ENCODE results near the gene OPN5. TPM values are rescaled to one million over a fixed set of nuclear protein-coding genes. Genes with fewer than 3 reads are reported as not detected.
A peak's percentile ranks its signal among the peaks of the same experiment; 100 is the strongest.

Gene OPN5
- total RNA-seq (under 1 TPM in 6 of 9 donors, not detected in 3; 0.23 to 0.89 (median 0.45) TPM), polyA plus RNA-seq (under 1 TPM; 0.11 to 0.53 TPM)
- long read RNA-seq, donor 1, partial matches to known transcripts, result 1 of 1 reads
- long read RNA-seq, donor 1, other reads (novel, unspliced or antisense), result 0 of 1 reads
- long read RNA-seq, donor 2, result 0 reads
- long read RNA-seq, donor 3, partial matches to known transcripts, result 1 of 1 reads
- long read RNA-seq, donor 3, other reads (novel, unspliced or antisense), result 0 of 1 reads

- intact Hi-C loops (cut with DNase I), result loop anchor here in 9 of 10 donors (2.0 to 10.0 kb wide), 8 partner anchors 147 to 1633 kb away; no protein-coding TSS in a partner anchor
These were observed at the start of gene OPN5 for GRCh38 chr6:47781732-47782131. TSS of gene OPN5 (plus strand) at chr6:47782032. CDS start at chr6:47782067, 35 bp downstream.

GRCh38 chr6:47733879-47734558 lies 47.8 kb upstream of the OPN5 start:
- no peak for DNase-seq

More at GRCh38 chr6:47781732-47782131, at the start of gene OPN5:
- no peak for TF ChIP-seq POLR2A (IDR thresholded peaks at IDR 0.05)
- TF ChIP-seq CTCF (IDR thresholded peaks at IDR 0.05), result no peak
- H3K9me3 ChIP-seq, result no peaks in the 10 kb centered on the region
- 82 to 91% (median 87%) methylated on average over 8 of the region's 8 CpGs for WGBS, 4 donors
- H3K36me3 ChIP-seq, result no peaks in the 10 kb centered on the region
- H3K4me3 ChIP-seq, result no peak within 1 kb of the TSS
- no peak within 1 kb of the TSS for H3K27ac ChIP-seq
- DNase-seq (no peak), ATAC-seq (no peak)
- H3K4me1 ChIP-seq, result peaks cover 0 to 7% (median 3%) of the 10 kb centered on the region in 12 donors
- H3K27me3 ChIP-seq, result no peaks in the 10 kb centered on the region

GRCh38 chr6:47734831-47735481 lies 46.9 kb upstream of the OPN5 start:
- peaks cover 0 to 9% (median 2%) of the 10 kb centered on the region in 12 donors for H3K4me1 ChIP-seq
- ATAC-seq (no peak), DNase-seq (no peak)
- intact Hi-C loops (cut with DNase I), result loop anchor here in 9 of 10 donors (1.0 to 5.0 kb wide), 6 partner anchors 102 to 323 kb away; no protein-coding TSS in a partner anchor
- H3K4me3 ChIP-seq, result no peak overlapping the region
- H3K9me3 ChIP-seq, result no peaks in the 10 kb centered on the region
- no peak for TF ChIP-seq CTCF (IDR thresholded peaks at IDR 0.05)
- H3K27me3 ChIP-seq, result no peaks in the 10 kb centered on the region
- no peak overlapping the region for H3K27ac ChIP-seq
- no peaks in the 10 kb centered on the region for H3K36me3 ChIP-seq
- 66 to 76% (median 74%) methylated on average over 4 of the region's 4 CpGs for WGBS, 4 donors

More at GRCh38 chr6:47733879-47734558, 47.8 kb upstream of the OPN5 start:
- Histone ChIP-seq H3K4me1 (peaks cover 0 to 15% (median 2%) of the 10 kb centered on the region in 12 donors), H3K36me3 (no peaks in the 10 kb centered on the region), H3K27me3 (no peaks in the 10 kb centered on the region), H3K27ac (no peak overlapping the region), H3K4me3 (no peak overlapping the region), H3K9me3 (no peaks in the 10 kb centered on the region)
- WGBS, 4 donors, result 35 to 43% (median 38%) methylated on average over 2 of the region's 2 CpGs
- peak in 1 of 4 donors; percentile 39 for ATAC-seq
- intact Hi-C loops (cut with DNase I), result loop anchor here (1.0 to 5.0 kb wide), 7 partner anchors 101 to 322 kb away; no protein-coding TSS in a partner anchor
- peak; percentile 28 to 61 (median 44) for TF ChIP-seq CTCF (IDR thresholded peaks at IDR 0.05)
- no peak for TF ChIP-seq POLR2A (IDR thresholded peaks at IDR 0.05)

Data from heart left ventricle (tissue), 16 donors.